SK-N-SH (cell line): ENCODE data around the gene SUMF1.

Experiments
- MEF2A ChIP-seq: IDR thresholded peaks from 2 replicates; pipeline ENCODE4 v1.4.0; 2012; ENCODE audit warnings: low read depth, borderline replicate concordance
- NFIC ChIP-seq: IDR thresholded peaks from 2 replicates; pipeline ENCODE4 v1.4.0; 2012; ENCODE audit warnings: borderline replicate concordance
- RFX5 ChIP-seq: IDR thresholded peaks from 2 replicates; pipeline ENCODE4 v1.6.1; 2012; ENCODE audit warnings: mild to moderate bottlenecking, improper control_type of control experiment, low read length
- SIN3A ChIP-seq: IDR thresholded peaks from 2 replicates; pipeline ENCODE4 v1.6.1; 2012; ENCODE audit warnings: low read depth, mild to moderate bottlenecking, low read length, moderate library complexity, borderline replicate concordance
- TAF1 ChIP-seq: IDR thresholded peaks from 2 replicates; pipeline ENCODE4 v1.6.1; 2012; ENCODE audit warnings: low read depth, mild to moderate bottlenecking, low read length, moderate library complexity, borderline replicate concordance
- YY1 ChIP-seq: IDR thresholded peaks from 2 replicates; pipeline ENCODE4 v1.4.0; 2012; ENCODE audit warnings: low read depth, mild to moderate bottlenecking
- TF ChIP-seq, protein P1 (sequence below): fragments of 200-600 bp; sonication (generic); IDR thresholded peaks from 2 replicates; pipeline ENCODE4 v1.6.1; 2017; ENCODE audit warnings: antibody characterized with exemption, mild to moderate bottlenecking, moderate library complexity

DNA sequence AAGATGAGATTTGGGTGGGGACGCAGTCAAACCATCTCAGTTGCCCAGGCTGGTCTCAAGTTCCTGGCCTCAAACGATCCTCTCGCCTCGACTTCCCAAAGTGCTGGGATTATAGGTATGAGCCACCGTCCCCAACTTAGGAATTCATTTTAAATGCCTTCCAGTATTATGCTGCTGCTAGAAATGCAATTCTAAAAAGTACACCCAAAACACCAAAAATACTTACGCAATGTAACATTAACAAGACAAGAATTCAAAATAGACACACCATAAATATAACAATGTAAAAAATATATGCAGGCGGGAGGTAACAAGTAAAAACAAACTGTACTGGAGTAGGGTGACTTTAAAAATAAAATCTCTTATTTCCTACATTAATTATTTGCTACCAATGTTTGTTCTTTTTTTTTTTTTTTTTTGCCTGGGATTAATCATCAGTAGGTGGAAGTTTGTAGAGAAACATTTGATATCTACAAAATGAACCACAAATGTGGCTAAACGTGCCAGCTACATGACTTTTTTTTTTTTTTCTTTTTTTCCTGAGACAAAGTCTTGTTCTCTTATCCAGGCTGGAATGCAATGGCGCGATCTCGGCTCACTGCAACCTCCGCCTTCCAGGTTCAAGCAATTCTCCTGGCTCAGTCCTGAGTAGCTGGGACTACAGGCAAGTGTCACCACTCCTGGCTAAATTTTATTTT lies 107.1 kb downstream of the SUMF1 start:
- TF ChIP-seq, protein P1, sequence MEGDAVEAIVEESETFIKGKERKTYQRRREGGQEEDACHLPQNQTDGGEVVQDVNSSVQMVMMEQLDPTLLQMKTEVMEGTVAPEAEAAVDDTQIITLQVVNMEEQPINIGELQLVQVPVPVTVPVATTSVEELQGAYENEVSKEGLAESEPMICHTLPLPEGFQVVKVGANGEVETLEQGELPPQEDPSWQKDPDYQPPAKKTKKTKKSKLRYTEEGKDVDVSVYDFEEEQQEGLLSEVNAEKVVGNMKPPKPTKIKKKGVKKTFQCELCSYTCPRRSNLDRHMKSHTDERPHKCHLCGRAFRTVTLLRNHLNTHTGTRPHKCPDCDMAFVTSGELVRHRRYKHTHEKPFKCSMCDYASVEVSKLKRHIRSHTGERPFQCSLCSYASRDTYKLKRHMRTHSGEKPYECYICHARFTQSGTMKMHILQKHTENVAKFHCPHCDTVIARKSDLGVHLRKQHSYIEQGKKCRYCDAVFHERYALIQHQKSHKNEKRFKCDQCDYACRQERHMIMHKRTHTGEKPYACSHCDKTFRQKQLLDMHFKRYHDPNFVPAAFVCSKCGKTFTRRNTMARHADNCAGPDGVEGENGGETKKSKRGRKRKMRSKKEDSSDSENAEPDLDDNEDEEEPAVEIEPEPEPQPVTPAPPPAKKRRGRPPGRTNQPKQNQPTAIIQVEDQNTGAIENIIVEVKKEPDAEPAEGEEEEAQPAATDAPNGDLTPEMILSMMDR: no peak
- TF ChIP-seq TAF1 (no peak), SIN3A (no peak), RFX5 (no peak), NFIC (no peak), YY1 (no peak), MEF2A (no peak)
